GM19328 (cell line): ENCODE data around the gene C3orf18.
"Not testable (repeated sequence)": the region's sequence is repeated elsewhere in the genome, so short reads cannot be mapped to it uniquely, and the experiment has no call there.

Source experiments
- ATAC-seq: cut with Tn5 transposase; IDR thresholded peaks from one replicate; pipeline ENCODE4 v1.9.1; 2021; ENCODE audit warnings: mild to moderate bottlenecking, moderate library complexity; ENCODE audit not compliant: unreplicated experiment

The C3orf18 gene

DNA sequence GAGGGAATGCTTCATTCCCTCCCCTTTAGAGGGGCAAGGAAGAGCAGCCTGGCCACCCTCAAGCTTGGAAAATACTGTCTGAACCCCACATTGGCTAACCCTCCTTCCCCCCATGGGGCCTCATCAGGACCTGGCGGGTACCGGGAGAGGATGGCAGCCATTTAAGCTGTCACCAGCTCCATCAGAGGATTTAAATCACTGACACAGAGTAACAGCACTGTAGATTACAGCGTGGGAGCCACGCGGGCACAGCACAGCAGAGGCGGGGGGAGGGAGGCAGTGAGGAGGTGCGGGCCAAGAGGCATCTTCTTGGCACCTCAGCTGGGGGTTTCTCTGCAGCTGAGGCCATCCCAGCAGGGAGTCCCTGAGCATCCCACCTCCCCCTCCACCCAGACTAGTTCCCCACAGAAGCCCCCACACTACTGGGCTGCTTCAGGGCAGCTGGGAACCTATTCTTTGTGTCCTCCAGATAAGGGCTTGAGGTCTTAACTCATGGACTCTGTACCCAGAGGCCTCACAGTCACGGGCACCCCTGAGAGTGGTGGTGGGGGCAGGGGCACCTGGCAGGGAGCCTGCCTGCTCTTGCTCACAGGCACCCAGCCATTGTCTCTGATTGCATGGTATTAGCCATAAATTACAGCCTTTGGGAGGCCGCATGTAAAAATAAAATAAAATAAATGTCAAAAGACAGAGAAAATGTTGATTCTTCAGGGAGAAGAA, 42.2 kb downstream of the C3orf18 start:
- no peak for ATAC-seq

- no peak for ATAC-seq
These were observed 42.8 kb downstream of the C3orf18 start for GRCh38 chr3:50524746-50525145.

- no peak for ATAC-seq
These were observed 44.2 kb downstream of the C3orf18 start for GRCh38 chr3:50523279-50523811.

- no peak for ATAC-seq
These were observed 46.0 kb downstream of the C3orf18 start for GRCh38 chr3:50521572-50521971.

GRCh38 chr3:50520849-50521248, 46.7 kb downstream of the C3orf18 start:
- ATAC-seq = no peak

DNA sequence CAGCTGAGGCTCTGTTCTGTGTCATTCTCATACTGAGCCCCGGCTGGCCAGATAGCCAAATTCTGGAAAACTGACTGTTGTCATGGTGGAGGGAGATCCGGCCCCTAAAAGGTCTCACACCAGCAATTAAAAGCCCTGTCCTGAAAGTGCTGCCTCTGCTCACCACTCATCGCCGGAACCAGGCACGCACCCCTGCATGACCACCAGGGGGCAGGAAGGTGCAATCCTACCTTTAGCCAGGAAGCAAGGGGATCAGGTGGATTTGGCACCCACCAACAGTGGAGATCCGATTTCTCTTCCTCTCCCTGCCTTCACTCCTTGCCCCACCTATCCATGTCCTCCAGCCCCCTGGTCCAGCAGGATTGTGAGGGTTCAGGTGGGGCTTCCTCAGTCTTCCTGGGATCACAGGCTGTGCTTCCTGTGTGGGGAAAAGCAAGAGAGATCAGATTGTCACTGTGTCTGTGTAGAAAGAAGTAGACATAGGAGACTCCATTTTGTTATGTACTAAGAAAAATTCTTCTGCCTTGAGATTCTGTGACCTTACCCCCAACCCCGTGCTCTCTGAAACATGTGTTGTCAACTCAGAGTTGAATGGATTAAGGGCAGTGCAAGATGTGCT, 48.0 kb downstream of the C3orf18 start:
- ATAC-seq = no peak

DNA sequence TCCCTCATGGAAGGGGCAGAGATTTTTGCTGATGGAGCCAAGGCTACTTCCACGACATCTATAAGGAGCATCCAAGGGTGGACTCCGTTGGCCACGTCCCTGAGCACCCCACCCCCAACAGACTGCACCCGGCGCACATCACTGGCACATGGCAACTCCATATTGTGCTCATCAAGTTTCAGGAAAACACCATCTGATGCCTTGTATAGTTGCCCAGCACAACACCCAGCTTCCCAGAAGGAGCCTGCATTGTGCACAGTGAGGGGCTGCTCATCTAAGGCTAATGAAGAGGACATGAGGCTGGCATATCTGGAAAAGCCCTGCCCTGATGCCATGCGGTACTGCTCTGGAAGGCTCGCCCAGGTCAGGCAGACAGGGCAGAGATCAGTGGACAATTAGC, 49.1 kb downstream of the C3orf18 start:
- no peak for ATAC-seq

DNA sequence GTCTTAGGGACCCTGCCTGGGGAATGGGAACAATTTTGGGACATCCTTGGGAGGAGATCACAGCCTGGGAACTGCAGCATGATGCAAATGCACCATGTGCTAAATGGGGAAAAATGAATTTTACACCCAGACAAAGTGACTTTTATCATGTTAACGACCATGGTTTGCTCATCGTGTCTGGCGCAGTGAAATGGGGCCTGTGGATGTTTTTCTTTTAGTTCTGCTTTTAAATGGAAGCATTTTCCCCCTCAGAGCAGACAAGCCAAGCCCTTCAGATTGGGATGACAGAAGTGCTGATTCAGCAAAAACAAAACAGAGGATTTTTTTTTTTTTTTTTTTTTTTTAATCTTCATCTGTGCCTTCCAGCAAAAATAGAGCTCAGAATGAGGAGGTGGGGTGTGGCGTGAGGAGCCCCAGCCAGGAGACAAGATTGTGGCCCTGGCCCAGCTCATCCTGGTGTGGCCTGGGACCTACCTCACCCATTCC, 49.8 kb downstream of the C3orf18 start:
- no peak for ATAC-seq

- no peak for ATAC-seq
These were observed 51.1 kb downstream of the C3orf18 start for GRCh38 chr3:50516440-50516871.

DNA sequence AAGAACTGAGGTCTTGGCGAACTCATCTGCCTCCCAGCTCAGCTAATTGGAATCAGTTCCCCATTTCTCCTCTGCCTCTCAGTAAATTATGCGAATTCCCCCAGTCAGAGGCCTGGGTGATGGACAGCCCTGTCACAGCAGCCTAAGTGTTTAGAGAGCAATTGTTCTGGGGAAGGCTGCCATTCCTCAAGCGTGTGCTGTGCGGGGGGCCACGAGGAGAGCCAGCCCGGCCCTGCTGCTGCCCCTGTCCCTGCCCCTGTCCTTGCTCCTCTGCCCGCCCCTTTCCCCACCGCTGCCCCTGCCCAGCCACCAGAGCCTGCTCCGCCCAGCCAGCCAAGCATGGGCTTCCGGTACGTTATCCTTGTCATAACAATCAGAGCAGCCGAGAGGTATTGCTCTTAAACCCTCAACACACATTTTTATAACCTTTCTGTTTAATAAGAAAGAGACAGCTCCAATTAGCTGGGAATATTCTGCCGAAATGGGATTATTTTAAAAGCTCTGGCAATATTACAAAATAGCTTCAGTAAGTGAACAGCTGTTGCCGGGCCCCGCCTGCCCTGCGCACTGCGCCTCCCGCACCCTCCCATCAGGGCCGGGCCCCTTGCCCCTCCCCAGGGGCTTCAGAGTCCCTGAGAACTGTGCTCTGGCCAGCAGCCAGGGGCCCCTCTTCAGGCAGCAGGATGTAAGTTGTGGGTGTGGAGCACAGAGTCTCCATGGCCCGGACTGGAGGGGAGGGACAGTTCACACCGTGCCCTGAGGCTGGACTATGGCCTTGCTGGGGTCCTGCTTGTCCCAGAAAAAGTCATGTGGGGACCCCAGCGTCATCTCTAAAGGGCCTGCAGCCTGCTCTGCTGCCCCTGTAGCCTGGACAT, 51.7 kb downstream of the C3orf18 start:
- ATAC-seq = no peak

DNA sequence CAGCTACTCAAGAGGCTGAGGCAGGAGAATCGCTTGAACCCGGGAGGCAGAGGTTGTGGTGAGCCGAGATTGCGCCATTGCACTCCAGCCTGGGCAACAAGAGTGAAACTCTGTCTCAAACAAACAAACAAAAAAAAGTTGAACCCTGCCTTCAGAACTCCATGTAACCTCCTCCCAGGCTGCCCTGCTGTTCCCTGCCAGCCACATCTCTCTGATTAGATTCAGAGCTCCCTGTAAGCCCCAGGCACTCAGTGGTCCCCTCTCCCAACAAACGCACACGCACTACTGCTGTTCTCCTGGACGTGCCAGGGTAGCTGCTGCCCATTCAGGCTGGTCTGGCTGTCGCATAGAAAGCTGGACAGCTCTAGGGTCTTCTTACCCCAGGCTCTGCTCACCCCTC, 54.6 kb downstream of the C3orf18 start:
- ATAC-seq = not testable (repeated sequence)

DNA sequence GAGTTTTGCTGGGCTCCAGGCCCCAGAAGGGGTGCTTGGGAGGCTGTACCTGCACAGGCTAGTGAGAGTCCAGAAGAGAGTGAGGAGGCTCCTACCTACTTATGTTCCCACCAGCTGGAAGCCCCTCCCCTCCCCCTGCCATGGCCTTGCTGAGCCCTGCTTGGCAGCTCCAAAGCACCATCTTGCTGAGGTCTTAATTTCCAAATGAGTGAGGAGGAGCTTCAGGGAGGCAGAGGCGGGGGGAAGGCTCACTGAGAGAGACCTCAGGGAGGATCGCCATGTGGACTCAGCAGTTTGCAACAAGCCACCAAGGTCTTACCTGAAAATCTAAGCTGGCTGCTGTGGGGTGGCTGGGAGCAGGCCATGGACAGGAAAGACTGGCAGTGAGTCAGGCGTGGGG, 55.4 kb downstream of the C3orf18 start:
- no peak for ATAC-seq

- no peak for ATAC-seq
These were observed 57.2 kb downstream of the C3orf18 start for GRCh38 chr3:50510325-50510724.

GRCh38 chr3:50509715-50510114, 57.8 kb downstream of the C3orf18 start:
- no peak for ATAC-seq

DNA sequence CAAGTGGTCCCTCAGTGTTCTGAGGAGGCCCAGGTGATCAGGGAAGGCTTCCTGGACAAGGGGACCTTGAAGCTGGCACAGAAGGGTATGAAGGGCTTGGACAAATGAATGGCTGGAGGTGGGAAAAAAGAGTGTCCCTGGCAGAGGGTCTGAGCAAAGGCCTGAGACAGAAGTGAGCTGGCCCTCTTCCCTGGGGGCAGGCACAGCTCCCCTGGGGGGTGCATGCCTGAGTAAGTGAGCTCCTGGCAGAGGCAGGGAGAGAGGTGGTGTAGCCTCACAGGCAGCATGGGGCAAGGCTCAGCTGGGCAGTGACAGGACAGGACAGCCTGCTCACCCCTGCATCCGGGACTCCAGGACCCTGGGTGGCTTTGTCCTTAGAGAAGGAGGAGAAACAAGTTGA, 58.7 kb downstream of the C3orf18 start:
- no peak for ATAC-seq
